Panc1 (cell line): ENCODE results near the gene GNAT3.

Experiments used
- POLR2AphosphoS5 ChIP-seq: IDR thresholded peaks from 2 replicates; pipeline ENCODE4 v1.6.1; 2012; ENCODE audit warnings: mild to moderate bottlenecking, low read depth, low read length, moderate library complexity
- SIN3A ChIP-seq: IDR thresholded peaks from 2 replicates; pipeline ENCODE4 v1.6.1; 2012; ENCODE audit warnings: low read depth, mild to moderate bottlenecking, low read length, moderate library complexity, borderline replicate concordance; ENCODE audit not compliant: insufficient read depth
- TF ChIP-seq, protein P1 (sequence below): fragments of 450-650 bp; IDR thresholded peaks from 2 replicates; pipeline ENCODE4 v1.5.1; 2017; ENCODE audit warnings: mild to moderate bottlenecking
- TF ChIP-seq, protein P2 (sequence below), 2 experiments: IDR thresholded peaks; 2 replicates each; pipeline ENCODE4 v1.6.1; 2011 to 2012; ENCODE audit warnings: low read depth in 2 of 2, control low read depth in 1 of 2, low read length in 1 of 2, mild to moderate bottlenecking in 1 of 2, moderate library complexity in 1 of 2; ENCODE audit not compliant: insufficient read depth in 1 of 2

DNA sequence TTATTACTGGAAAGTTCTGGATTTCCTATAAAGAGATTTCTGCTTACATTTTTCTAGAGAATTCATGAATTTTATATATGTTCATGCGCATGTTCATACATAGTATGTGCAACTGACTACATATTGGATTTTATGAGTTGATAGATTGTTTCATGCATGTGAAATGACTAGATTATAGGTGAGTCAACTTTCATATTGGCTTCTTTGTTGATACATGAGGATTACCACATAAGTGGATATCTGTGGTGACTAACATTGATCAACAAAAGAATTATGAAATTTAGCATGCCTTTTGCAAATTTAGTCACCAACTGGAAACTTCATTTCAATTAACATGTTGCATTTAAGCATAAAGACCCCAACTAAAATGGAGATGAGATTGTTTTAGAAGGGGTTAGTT lies 99.0 kb downstream of the GNAT3 start:
- no peak for TF ChIP-seq SIN3A
- TF ChIP-seq, protein P1, sequence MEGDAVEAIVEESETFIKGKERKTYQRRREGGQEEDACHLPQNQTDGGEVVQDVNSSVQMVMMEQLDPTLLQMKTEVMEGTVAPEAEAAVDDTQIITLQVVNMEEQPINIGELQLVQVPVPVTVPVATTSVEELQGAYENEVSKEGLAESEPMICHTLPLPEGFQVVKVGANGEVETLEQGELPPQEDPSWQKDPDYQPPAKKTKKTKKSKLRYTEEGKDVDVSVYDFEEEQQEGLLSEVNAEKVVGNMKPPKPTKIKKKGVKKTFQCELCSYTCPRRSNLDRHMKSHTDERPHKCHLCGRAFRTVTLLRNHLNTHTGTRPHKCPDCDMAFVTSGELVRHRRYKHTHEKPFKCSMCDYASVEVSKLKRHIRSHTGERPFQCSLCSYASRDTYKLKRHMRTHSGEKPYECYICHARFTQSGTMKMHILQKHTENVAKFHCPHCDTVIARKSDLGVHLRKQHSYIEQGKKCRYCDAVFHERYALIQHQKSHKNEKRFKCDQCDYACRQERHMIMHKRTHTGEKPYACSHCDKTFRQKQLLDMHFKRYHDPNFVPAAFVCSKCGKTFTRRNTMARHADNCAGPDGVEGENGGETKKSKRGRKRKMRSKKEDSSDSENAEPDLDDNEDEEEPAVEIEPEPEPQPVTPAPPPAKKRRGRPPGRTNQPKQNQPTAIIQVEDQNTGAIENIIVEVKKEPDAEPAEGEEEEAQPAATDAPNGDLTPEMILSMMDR: no peak
- TF ChIP-seq, protein P2, sequence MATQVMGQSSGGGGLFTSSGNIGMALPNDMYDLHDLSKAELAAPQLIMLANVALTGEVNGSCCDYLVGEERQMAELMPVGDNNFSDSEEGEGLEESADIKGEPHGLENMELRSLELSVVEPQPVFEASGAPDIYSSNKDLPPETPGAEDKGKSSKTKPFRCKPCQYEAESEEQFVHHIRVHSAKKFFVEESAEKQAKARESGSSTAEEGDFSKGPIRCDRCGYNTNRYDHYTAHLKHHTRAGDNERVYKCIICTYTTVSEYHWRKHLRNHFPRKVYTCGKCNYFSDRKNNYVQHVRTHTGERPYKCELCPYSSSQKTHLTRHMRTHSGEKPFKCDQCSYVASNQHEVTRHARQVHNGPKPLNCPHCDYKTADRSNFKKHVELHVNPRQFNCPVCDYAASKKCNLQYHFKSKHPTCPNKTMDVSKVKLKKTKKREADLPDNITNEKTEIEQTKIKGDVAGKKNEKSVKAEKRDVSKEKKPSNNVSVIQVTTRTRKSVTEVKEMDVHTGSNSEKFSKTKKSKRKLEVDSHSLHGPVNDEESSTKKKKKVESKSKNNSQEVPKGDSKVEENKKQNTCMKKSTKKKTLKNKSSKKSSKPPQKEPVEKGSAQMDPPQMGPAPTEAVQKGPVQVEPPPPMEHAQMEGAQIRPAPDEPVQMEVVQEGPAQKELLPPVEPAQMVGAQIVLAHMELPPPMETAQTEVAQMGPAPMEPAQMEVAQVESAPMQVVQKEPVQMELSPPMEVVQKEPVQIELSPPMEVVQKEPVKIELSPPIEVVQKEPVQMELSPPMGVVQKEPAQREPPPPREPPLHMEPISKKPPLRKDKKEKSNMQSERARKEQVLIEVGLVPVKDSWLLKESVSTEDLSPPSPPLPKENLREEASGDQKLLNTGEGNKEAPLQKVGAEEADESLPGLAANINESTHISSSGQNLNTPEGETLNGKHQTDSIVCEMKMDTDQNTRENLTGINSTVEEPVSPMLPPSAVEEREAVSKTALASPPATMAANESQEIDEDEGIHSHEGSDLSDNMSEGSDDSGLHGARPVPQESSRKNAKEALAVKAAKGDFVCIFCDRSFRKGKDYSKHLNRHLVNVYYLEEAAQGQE (IDR thresholded peaks at IDR 0.05; ENCODE audit: insufficient read depth in 1 of 2, low read depth in 2 of 2, low read length in 1 of 2): no peak
- TF ChIP-seq POLR2AphosphoS5: no peak
